ENCODE measurements around the gene TBK1. TPM values are rescaled to one million over a fixed set of nuclear protein-coding genes. Genes with fewer than 3 reads are reported as not detected.

The TBK1 gene
- total and polyA plus RNA-seq, 2 of the 13 experiments (the other 11 are each of a cell fraction or from before 2014, with no cell fraction given), result 10.3 to 25.2 TPM

DNA sequence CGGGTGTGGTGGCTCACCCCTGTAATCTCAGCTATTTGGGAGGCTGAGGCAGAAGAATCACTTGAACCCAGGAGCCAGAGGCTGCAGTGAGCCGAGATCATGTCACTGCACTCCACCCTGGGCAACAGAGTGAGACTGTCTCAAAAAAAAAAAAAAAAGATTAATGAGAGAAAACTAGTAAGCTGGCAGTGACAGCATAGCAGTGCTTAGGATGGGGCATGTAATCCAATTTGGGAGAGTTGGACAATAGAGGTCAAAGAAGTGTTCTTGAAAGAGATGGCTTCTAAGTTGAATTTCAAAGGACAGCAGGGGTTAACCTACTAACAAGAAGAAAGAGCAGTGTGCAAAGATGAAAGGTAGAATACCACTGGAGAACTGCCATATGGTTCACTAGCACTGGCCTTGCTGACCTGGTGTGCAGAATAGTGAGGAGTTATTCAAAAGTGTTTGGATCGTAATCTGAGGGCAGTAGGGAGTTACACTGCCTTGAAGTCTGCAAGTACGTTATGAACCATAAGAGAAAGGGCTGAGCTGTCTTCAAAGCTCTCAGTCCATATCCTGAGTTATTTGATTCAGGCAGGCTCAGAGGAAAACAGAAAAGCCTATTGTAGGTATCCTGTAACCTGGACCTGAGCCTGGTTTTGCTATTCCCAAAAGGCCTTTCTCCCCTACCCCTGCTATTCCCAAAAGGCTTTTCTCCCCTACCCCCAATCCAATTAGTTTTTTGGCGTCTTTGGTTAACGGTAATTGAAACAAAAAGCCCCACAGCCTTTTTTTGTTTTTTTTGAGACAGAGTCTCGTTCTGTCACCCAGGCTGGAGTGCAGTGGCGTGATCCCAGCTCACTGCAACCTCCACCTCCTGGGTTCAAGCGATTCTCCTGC is 44.3 kb upstream of the TBK1 start:
- Histone ChIP-seq H3K27me3 (ENCODE audit: control insufficient read depth in 1 of 2, insufficient read depth in 2 of 2, low read length in 2 of 2) (no peaks in the 10 kb centered on the region), H3K79me2 (ENCODE audit: insufficient read depth, low read length) (peaks cover 53% of the 10 kb centered on the region), H3K4me2 (ENCODE audit: low read depth, low read length) (peak overlapping the region; percentile 53), H4K20me1 (ENCODE audit: insufficient read depth, low read length) (peaks cover 6% of the 10 kb centered on the region), H3K36me3 (replicated peaks in 1 of 2; ENCODE audit: control insufficient read depth in 1 of 2, insufficient read depth in 2 of 2, low read length in 2 of 2) (peaks cover 3 to 30% of the 10 kb centered on the region in 2 experiments), H3K4me3 (replicated peaks in 1 of 3; ENCODE audit: insufficient read depth in 1 of 3, low read depth in 2 of 3, low read length in 3 of 3) (no peak overlapping the region), H3K9me3 (ENCODE audit: low read length) (no peaks in the 10 kb centered on the region), H3K9ac (ENCODE audit: insufficient read depth, low read depth, low read length) (no peak overlapping the region; the same call in 1 of the 2 replicates), H2AFZ (ENCODE audit: low read length) (no peak overlapping the region), H3K4me1 (ENCODE audit: insufficient read depth, low read length) (peaks cover 54% of the 10 kb centered on the region), H3K27ac (ENCODE audit: extremely low read length, insufficient read depth, low read length) (no peak overlapping the region)
- TSS peak; percentile 5 for BruUV-seq (replicated peaks)
- ChIA-PET CTCF (ENCODE audit: low intra/inter-chr PET ratio, low total read pairs) (no interaction called here), POLR2A (no interaction called here)
- 76% methylated on average over 9 of the region's 9 CpGs for WGBS (ENCODE audit: low lambda C conversion rate)
- TF ChIP-seq POLR2A (IDR thresholded peaks at IDR 0.05; ENCODE audit: insufficient read depth in 1 of 2, low read depth in 2 of 2, low read length in 2 of 2) (peak in 1 of 2 experiments; percentile 41; a peak in 1 of 4 replicates), ZNF737 (CRISPR knock-in tag; IDR thresholded peaks at IDR 0.05; ENCODE audit: borderline replicate concordance) (no peak), ZNF652 (CRISPR knock-in tag; IDR thresholded peaks at IDR 0.05; ENCODE audit: borderline replicate concordance, low read depth) (peak; percentile 70; the same call in 1 of the 2 replicates), RBFOX2 (IDR thresholded peaks at IDR 0.05; ENCODE audit: low read depth, low read length) (peak; percentile 60), ZSCAN20 (CRISPR knock-in tag; IDR thresholded peaks at IDR 0.05; ENCODE audit: borderline replicate concordance) (no peak), RBM22 (optimal IDR thresholded peaks at IDR 0.05; ENCODE audit: low read length) (peak; percentile 53), POLR2AphosphoS5 (IDR thresholded peaks at IDR 0.05; ENCODE audit: low read depth, low read length) (0 out of 2 replicates have a peak, but pooled peaks have one; percentile 20)
- no peak for FAIRE-seq
- intact Hi-C loops (cut with micrococcal nuclease; ENCODE audit: unreplicated experiment), result loop anchor here (5.0 to 10.0 kb wide), 2 partner anchors 45 to 757 kb away; partner anchors contain the start of genes LEMD3 and TBK1
- ATAC-seq, result no peak
- in situ Hi-C loops (cut with HindIII; ENCODE audit: extremely low pct_ligation_motif_present, low pct_unique_long_range_greater_than_20kb), result no loop called here
- DNase-seq (ENCODE audit: low spot score), result no peak

DNA sequence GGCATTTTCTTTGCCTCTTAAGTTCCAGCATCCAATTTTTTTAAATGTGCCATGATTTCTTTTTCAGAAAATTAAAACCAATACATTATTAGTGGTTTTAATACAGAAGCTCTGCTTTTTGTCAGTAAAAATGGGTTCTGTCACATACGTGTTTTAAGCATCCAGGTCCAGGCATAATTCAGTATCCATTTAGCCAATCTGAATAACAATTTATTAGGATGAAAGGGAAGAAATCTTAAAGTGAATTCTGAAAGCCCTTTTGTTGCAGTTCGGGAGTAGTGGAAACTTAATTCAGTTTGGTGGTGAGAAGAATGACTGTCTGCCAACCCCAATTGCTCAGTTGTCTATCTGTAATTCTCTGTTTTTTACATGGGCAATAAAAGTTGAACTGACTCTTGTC is 40.5 kb upstream of the TBK1 start:
- intact Hi-C loops (cut with micrococcal nuclease; ENCODE audit: unreplicated experiment), result no loop called here
- Histone ChIP-seq H3K27ac (ENCODE audit: extremely low read length, insufficient read depth, low read length) (no peak overlapping the region), H3K27me3 (ENCODE audit: control insufficient read depth in 1 of 2, insufficient read depth in 2 of 2, low read length in 2 of 2) (no peaks in the 10 kb centered on the region), H3K9ac (ENCODE audit: insufficient read depth, low read depth, low read length) (no peak overlapping the region), H3K4me1 (ENCODE audit: insufficient read depth, low read length) (peaks cover 31% of the 10 kb centered on the region), H2AFZ (ENCODE audit: low read length) (no peak overlapping the region), H3K9me3 (ENCODE audit: low read length) (no peaks in the 10 kb centered on the region), H3K36me3 (replicated peaks in 1 of 2; ENCODE audit: control insufficient read depth in 1 of 2, insufficient read depth in 2 of 2, low read length in 2 of 2) (peaks cover 11 to 64% of the 10 kb centered on the region in 2 experiments), H3K4me3 (replicated peaks in 1 of 3; ENCODE audit: insufficient read depth in 1 of 3, low read depth in 2 of 3, low read length in 3 of 3) (no peak overlapping the region), H3K79me2 (ENCODE audit: insufficient read depth, low read length) (peaks cover 49% of the 10 kb centered on the region), H4K20me1 (ENCODE audit: insufficient read depth, low read length) (peaks cover 9% of the 10 kb centered on the region), H3K4me2 (ENCODE audit: low read depth, low read length) (no peak overlapping the region)
- ChIA-PET POLR2A (no interaction called here), CTCF (ENCODE audit: low intra/inter-chr PET ratio, low total read pairs) (no interaction called here)
- WGBS (ENCODE audit: low lambda C conversion rate), result 97% methylated on average over 2 of the region's 2 CpGs
- ATAC-seq (no peak), DNase-seq (ENCODE audit: low spot score) (no peak), FAIRE-seq (no peak)
- no TSS peak for BruUV-seq (replicated peaks)
- TF ChIP-seq ZNF282 (IDR thresholded peaks at IDR 0.05; ENCODE audit: partially characterized antibody) (no peak), RBFOX2 (IDR thresholded peaks at IDR 0.05; ENCODE audit: low read depth, low read length) (0 out of 2 replicates have a peak, but pooled peaks have one; percentile 9)
- in situ Hi-C loops (cut with HindIII; ENCODE audit: extremely low pct_ligation_motif_present, low pct_unique_long_range_greater_than_20kb), result no loop called here
